ENCODE measurements around the gene ASB2.

DNA sequence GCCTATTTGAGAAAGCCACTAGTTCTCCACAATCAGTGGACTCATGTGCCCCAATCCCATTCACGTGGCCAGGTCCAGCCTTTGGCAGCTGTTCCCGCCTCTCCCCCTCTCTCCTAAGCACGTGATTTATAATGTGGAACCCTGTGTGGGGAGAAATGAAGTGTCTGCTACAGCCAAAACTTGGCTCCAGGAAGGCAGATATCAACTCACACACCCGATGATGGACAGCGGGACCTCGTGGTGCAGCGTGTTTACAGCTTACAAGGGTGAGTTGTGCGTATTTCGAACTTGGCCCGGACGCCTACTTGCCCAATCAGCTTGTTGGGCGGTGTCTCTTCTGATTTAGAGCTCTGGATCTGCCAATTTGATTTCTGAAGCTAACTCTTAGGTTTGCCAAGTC lies 87.4 kb downstream of the ASB2 start:
- TF ChIP-seq, protein P1, sequence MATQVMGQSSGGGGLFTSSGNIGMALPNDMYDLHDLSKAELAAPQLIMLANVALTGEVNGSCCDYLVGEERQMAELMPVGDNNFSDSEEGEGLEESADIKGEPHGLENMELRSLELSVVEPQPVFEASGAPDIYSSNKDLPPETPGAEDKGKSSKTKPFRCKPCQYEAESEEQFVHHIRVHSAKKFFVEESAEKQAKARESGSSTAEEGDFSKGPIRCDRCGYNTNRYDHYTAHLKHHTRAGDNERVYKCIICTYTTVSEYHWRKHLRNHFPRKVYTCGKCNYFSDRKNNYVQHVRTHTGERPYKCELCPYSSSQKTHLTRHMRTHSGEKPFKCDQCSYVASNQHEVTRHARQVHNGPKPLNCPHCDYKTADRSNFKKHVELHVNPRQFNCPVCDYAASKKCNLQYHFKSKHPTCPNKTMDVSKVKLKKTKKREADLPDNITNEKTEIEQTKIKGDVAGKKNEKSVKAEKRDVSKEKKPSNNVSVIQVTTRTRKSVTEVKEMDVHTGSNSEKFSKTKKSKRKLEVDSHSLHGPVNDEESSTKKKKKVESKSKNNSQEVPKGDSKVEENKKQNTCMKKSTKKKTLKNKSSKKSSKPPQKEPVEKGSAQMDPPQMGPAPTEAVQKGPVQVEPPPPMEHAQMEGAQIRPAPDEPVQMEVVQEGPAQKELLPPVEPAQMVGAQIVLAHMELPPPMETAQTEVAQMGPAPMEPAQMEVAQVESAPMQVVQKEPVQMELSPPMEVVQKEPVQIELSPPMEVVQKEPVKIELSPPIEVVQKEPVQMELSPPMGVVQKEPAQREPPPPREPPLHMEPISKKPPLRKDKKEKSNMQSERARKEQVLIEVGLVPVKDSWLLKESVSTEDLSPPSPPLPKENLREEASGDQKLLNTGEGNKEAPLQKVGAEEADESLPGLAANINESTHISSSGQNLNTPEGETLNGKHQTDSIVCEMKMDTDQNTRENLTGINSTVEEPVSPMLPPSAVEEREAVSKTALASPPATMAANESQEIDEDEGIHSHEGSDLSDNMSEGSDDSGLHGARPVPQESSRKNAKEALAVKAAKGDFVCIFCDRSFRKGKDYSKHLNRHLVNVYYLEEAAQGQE (IDR thresholded peaks at IDR 0.05; ENCODE audit: low read depth) = no peak
- TF ChIP-seq, protein P2, sequence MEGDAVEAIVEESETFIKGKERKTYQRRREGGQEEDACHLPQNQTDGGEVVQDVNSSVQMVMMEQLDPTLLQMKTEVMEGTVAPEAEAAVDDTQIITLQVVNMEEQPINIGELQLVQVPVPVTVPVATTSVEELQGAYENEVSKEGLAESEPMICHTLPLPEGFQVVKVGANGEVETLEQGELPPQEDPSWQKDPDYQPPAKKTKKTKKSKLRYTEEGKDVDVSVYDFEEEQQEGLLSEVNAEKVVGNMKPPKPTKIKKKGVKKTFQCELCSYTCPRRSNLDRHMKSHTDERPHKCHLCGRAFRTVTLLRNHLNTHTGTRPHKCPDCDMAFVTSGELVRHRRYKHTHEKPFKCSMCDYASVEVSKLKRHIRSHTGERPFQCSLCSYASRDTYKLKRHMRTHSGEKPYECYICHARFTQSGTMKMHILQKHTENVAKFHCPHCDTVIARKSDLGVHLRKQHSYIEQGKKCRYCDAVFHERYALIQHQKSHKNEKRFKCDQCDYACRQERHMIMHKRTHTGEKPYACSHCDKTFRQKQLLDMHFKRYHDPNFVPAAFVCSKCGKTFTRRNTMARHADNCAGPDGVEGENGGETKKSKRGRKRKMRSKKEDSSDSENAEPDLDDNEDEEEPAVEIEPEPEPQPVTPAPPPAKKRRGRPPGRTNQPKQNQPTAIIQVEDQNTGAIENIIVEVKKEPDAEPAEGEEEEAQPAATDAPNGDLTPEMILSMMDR (IDR thresholded peaks at IDR 0.05 in 2 of 3, conservative IDR thresholded peaks at IDR 0.05 in 1 of 3; ENCODE audit: borderline replicate concordance in 1 of 3, insufficient read depth in 1 of 3, low read depth in 2 of 3, low read length in 2 of 3) = no peak
- TF ChIP-seq CEBPB (IDR thresholded peaks at IDR 0.05; ENCODE audit: low read depth) (no peak), POLR2AphosphoS5 (IDR thresholded peaks at IDR 0.05; ENCODE audit: low read depth, low read length) (no peak), EZH2 (IDR thresholded peaks at IDR 0.05) (no peak), EZH2phosphoT487 (IDR thresholded peaks at IDR 0.05; ENCODE audit: borderline replicate concordance) (no peak), YY1 (IDR thresholded peaks at IDR 0.05; ENCODE audit: extremely low read depth, insufficient replicate concordance, low read depth, low read length) (no peak), RAD21 (IDR thresholded peaks at IDR 0.05; ENCODE audit: low read depth) (no peak), CBX3 (IDR thresholded peaks at IDR 0.05; ENCODE audit: low read depth) (no peak), FOSL1 (IDR thresholded peaks at IDR 0.05; ENCODE audit: low read depth) (no peak)

Measured in HCT116 (cell line).